GM12865 (cell line): Measurements from ENCODE around the gene DIS3L2.

ENCODE experiments used
- DNase-seq: peaks from one replicate; pipeline ENCODE4 v3.0.0; 2010; ENCODE audit warnings: low read depth
- H3K4me3 ChIP-seq: 2 replicates; pipeline ENCODE4 v1.5.1; 2011; ENCODE audit warnings: mild to moderate bottlenecking, low read depth, low read length, control low read depth
- TF ChIP-seq, protein P1 (sequence below): IDR thresholded peaks from 2 replicates; pipeline ENCODE4 v1.5.1; 2011; ENCODE audit warnings: low read length, control low read depth, low read depth, inconsistent platforms; ENCODE audit not compliant: insufficient read depth; ENCODE audit errors: missing control alignments

DIS3L2 gene

GRCh38 chr2:232038251-232038880 is 76.9 kb downstream of the DIS3L2 start:
- no peak for DNase-seq
- no peak overlapping the region for H3K4me3 ChIP-seq
- TF ChIP-seq, protein P1, sequence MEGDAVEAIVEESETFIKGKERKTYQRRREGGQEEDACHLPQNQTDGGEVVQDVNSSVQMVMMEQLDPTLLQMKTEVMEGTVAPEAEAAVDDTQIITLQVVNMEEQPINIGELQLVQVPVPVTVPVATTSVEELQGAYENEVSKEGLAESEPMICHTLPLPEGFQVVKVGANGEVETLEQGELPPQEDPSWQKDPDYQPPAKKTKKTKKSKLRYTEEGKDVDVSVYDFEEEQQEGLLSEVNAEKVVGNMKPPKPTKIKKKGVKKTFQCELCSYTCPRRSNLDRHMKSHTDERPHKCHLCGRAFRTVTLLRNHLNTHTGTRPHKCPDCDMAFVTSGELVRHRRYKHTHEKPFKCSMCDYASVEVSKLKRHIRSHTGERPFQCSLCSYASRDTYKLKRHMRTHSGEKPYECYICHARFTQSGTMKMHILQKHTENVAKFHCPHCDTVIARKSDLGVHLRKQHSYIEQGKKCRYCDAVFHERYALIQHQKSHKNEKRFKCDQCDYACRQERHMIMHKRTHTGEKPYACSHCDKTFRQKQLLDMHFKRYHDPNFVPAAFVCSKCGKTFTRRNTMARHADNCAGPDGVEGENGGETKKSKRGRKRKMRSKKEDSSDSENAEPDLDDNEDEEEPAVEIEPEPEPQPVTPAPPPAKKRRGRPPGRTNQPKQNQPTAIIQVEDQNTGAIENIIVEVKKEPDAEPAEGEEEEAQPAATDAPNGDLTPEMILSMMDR, result no peak

DNA sequence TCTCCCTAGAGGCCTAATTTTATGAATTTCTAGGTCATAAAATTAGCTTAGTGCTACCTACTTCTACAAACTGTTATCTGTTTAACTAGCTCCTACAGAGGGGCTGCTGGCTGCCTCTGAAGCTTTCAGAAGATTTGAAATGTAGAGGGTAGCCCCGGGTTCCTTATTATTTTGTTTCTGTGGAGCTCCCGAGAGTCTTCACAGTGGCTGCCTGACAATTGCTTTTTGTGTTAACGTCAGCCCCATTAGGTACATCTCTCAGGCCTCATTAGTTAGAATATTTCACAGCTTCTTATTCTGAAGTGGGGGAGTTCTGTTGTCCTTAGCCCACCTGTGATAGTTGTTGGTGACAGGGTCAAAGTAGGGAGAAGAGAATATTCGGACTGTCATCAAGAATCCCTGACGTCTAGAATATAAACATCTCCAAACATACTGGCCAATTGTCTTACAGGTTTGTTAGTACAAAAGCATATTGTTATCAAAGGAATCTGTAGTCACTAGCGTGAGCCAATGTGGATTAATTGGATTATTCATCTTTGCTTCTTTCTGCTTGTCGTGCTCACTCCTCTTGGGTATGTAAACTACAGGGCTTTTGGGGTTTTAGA is 77.5 kb downstream of the DIS3L2 start:
- no peak for DNase-seq
- H3K4me3 ChIP-seq, result no peak overlapping the region
- TF ChIP-seq, protein P1, result no peak

- no peak for DNase-seq
- TF ChIP-seq, protein P1, result no peak
- H3K4me3 ChIP-seq, result no peak overlapping the region
These were observed 81.5 kb downstream of the DIS3L2 start for GRCh38 chr2:232042911-232043574.

DNA sequence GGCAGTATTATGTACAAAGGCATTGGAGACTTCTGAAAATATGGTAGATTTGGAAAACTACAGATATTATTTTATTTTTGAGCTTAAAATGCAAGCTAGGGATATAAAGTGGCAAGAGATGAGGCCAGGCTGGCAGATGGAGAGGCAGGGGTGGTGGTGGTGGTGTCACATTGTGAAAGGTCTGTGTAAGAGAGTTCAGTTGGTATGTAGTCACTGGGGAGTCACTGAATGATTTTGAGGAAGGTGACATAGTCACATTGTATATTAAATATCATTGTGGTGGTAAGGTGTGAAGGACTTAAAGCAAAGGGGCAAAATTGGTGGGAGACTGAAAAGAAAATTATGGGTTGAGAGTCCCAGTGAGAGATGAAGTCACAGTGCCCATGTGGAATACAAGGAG is 82.5 kb downstream of the DIS3L2 start:
- no peak for DNase-seq
- TF ChIP-seq, protein P1, result no peak
- H3K4me3 ChIP-seq, result no peak overlapping the region

- no peak overlapping the region for H3K4me3 ChIP-seq
- TF ChIP-seq, protein P1, result no peak
- DNase-seq, result no peak
These were observed 87.8 kb downstream of the DIS3L2 start for GRCh38 chr2:232049350-232049749.

GRCh38 chr2:232052591-232052990 is 91.1 kb downstream of the DIS3L2 start:
- no peak for DNase-seq
- TF ChIP-seq, protein P1, result no peak
- no peak overlapping the region for H3K4me3 ChIP-seq
